Fibroblast of skin of right biceps (primary cell): ENCODE results near the gene NLRP9.
"Not testable (repeated sequence)": the region's sequence is repeated elsewhere in the genome, so short reads cannot be mapped to it uniquely, and the experiment has no call there.

ENCODE experiments used
- DNase-seq: peaks from one replicate; pipeline ENCODE4 v3.0.0-alpha.2; 2013

The NLRP9 gene

GRCh38 chr19:55738302-55738701 lies at the start of gene NLRP9:
TSS of gene NLRP9 (minus strand) at chr19:55738402. CDS start at chr19:55738374, 28 bp downstream.
- DNase-seq, result no peak

GRCh38 chr19:55781112-55781511 lies 42.9 kb upstream of the NLRP9 start:
- no peak for DNase-seq

- no peak for DNase-seq
These were observed 40.1 kb upstream of the NLRP9 start for GRCh38 chr19:55778331-55778730.

GRCh38 chr19:55777528-55777927 lies 39.3 kb upstream of the NLRP9 start:
- DNase-seq, result no peak

- not testable (repeated sequence) for DNase-seq
These were observed 31.4 kb upstream of the NLRP9 start for GRCh38 chr19:55769632-55770031.

- not testable (repeated sequence) for DNase-seq
These were observed 30.6 kb upstream of the NLRP9 start, which contains the start of gene RFPL4AL1 for GRCh38 chr19:55768818-55769217. TSS of gene RFPL4AL1 (plus strand) at chr19:55769118. CDS start at chr19:55771805, 2,687 bp downstream.

GRCh38 chr19:55766466-55766865 lies 28.3 kb upstream of the NLRP9 start:
- DNase-seq, result no peak

- DNase-seq, result not testable (repeated sequence)
These were observed 20.6 kb upstream of the NLRP9 start, which contains the start of gene RFPL4A for GRCh38 chr19:55758797-55759196. TSS of gene RFPL4A (plus strand) at chr19:55759097. CDS start at chr19:55761801, 2,704 bp downstream.

GRCh38 chr19:55756808-55757207 lies 18.6 kb upstream of the NLRP9 start:
- not testable (repeated sequence) for DNase-seq

- DNase-seq, result no peak
These were observed 15.2 kb upstream of the NLRP9 start for GRCh38 chr19:55753401-55753800.

- no peak for DNase-seq
These were observed 12.5 kb upstream of the NLRP9 start for GRCh38 chr19:55750715-55751114.

- DNase-seq, result not testable (repeated sequence)
These were observed 7.8 kb downstream of the NLRP9 start for GRCh38 chr19:55730378-55730777.

GRCh38 chr19:55723491-55723890 lies 14.7 kb downstream of the NLRP9 start:
- DNase-seq, result no peak

GRCh38 chr19:55720801-55721200 lies 17.4 kb downstream of the NLRP9 start:
- no peak for DNase-seq

- no peak for DNase-seq
These were observed 17.9 kb downstream of the NLRP9 start for GRCh38 chr19:55720214-55720746.

GRCh38 chr19:55717879-55718711 lies 20.1 kb downstream of the NLRP9 start:
- not testable (repeated sequence) for DNase-seq

GRCh38 chr19:55717251-55717650 lies 21.0 kb downstream of the NLRP9 start:
- no peak for DNase-seq

- DNase-seq, result no peak
These were observed 21.7 kb downstream of the NLRP9 start for GRCh38 chr19:55716531-55716930.

- no peak for DNase-seq
These were observed 25.2 kb downstream of the NLRP9 start for GRCh38 chr19:55712804-55713631.

- DNase-seq, result no peak
These were observed 26.5 kb downstream of the NLRP9 start for GRCh38 chr19:55711719-55712118.

- no peak for DNase-seq
These were observed 32.2 kb downstream of the NLRP9 start for GRCh38 chr19:55705972-55706371.

GRCh38 chr19:55704494-55705245 lies 33.5 kb downstream of the NLRP9 start:
- DNase-seq, result no peak
